22Rv1 (cell line): Measurements from ENCODE around the gene HPSE2.
A peak's percentile ranks its signal among the peaks of the same experiment; 100 is the strongest.

Source experiments
- H3K27ac ChIP-seq: fragments of 450-650 bp; 2 replicates; pipeline ENCODE4 v1.5.1; 2017
- ZFX ChIP-seq: fragments of 450-650 bp; IDR thresholded peaks from 2 replicates; pipeline ENCODE4 v1.6.1; 2017; ENCODE audit warnings: antibody characterized with exemption, borderline replicate concordance
- TF ChIP-seq, protein P1 (sequence below): fragments of 450-650 bp; IDR thresholded peaks from 2 replicates; pipeline ENCODE4 v1.5.1; 2017; ENCODE audit warnings: mild to moderate bottlenecking

HPSE2 gene

DNA sequence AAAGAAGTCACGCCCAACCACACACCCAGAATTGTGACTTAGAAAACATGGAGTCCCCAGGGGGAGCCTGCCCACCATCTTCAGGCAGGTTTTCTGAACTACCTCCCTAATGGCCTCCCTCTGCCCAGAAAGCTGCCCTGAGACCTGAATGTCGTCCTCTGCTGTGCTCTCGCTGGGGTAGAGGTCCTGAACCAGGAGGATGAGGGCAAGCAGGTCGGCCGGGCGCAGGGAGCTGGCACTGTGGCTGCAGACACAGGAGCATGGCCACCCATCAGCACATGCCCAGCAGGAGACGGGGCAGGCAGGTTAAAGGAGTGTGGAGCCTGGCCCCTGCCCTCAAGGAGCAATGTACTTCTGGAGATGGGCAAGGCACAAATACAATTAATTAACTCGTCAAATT is 805.2 kb downstream of the HPSE2 start:
- TF ChIP-seq, protein P1, sequence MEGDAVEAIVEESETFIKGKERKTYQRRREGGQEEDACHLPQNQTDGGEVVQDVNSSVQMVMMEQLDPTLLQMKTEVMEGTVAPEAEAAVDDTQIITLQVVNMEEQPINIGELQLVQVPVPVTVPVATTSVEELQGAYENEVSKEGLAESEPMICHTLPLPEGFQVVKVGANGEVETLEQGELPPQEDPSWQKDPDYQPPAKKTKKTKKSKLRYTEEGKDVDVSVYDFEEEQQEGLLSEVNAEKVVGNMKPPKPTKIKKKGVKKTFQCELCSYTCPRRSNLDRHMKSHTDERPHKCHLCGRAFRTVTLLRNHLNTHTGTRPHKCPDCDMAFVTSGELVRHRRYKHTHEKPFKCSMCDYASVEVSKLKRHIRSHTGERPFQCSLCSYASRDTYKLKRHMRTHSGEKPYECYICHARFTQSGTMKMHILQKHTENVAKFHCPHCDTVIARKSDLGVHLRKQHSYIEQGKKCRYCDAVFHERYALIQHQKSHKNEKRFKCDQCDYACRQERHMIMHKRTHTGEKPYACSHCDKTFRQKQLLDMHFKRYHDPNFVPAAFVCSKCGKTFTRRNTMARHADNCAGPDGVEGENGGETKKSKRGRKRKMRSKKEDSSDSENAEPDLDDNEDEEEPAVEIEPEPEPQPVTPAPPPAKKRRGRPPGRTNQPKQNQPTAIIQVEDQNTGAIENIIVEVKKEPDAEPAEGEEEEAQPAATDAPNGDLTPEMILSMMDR, result no peak
- no peak for TF ChIP-seq ZFX
- no peak overlapping the region for H3K27ac ChIP-seq

DNA sequence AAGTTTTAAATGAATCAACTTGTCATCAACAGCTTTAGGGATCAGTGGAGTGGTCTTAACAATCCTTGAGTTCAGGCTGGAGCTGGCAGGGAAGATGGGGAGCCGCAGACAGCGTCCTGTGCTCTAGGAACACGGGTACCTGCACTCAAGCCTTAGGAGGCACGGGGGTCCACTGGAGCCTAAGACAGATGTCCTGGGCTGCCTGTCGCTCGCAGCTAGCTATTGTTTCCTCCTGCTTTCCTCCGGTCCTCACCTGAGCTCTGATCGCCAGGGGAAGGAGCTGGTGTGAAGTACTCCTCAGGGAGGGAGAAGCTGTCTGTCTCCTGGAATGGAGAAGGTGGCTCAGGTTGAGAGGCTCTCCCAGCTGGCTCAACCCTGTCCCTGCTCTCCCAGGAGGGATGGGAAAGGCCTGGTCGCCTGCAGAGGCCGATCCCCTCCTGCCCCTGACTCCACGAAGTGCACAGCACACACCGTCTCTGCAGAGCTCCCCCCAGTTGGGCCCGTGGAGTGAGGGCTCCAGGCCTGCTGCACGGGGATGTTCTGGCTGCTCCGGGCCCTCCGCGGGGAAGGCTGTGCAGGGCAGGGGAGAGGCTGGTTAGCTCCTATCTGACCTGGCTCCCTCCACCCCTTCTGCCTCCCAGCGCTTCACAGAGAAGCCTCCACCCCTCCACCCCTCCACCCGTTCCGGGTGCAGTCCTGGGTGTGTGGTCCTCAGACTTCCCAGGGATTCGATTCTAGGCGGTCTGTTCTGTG is 806.2 kb downstream of the HPSE2 start:
- TF ChIP-seq, protein P1, result no peak
- no peak for TF ChIP-seq ZFX
- no peak overlapping the region for H3K27ac ChIP-seq

DNA sequence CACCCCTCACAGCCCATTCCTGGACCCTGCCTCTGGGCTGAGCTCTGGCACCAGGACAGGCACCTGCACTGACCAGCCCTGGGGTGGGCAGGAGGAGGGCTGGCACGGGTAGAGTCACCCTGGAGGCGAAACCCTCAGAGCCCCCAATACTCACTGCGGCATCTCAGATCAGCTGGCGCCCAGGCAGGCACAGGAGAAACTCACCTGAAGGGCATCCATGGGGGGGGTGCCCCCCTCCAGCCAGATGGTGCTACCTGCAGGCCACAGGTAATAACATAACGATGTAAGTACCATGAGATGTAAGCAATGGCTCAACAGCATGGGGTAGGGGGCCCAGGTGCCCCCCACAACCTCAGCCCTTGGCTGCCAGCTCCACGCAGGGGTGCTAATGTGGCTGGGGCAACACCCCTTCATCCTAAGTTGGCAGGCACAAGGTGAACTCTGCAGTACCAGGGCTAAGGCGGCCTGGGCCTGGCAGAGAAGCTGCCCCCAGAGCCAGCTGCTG is 808.6 kb downstream of the HPSE2 start:
- TF ChIP-seq ZFX, result no peak
- TF ChIP-seq, protein P1, result no peak
- H3K27ac ChIP-seq, result no peak overlapping the region

DNA sequence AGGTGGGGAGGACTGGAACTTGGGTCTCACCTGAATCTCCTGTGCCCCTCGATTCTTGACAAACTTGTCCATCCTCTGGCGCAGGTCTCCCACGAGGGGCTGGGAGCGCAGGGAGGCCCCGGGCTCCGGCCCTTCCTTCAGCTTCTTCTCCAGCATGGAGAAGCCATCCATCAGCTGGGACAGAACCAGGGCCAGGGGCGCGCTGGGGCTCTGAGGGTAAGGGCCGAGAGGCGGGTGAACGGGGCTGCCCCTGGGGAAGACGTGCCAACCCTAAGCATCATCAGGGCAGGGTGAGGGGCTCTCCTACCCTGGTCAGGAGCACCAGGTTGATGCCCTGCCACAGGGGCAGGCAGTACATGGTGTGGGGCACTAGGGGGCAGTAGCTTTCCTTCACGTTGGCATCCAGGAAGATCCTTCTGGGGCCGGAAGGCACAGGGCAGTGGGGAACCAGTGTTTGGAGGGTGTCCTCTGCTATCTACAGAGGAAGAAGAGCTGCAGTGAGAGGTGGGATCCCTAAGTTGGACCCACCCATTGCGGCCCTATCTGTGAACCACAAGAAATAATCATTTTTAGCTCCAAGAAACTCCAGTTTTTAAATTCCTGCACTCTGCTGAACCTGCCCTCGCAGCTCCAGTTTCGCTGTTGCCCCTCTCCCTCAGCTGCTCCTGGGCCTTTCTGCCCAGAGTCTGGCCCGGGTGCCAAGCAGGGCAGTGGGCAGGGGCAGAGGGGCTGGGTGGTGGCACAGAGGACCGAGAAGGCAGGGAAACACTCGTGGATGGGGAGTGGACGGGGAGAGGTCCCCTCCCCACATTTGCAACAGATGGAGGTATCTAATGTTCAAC is 809.9 kb downstream of the HPSE2 start:
- H3K27ac ChIP-seq, result no peak overlapping the region

DNA sequence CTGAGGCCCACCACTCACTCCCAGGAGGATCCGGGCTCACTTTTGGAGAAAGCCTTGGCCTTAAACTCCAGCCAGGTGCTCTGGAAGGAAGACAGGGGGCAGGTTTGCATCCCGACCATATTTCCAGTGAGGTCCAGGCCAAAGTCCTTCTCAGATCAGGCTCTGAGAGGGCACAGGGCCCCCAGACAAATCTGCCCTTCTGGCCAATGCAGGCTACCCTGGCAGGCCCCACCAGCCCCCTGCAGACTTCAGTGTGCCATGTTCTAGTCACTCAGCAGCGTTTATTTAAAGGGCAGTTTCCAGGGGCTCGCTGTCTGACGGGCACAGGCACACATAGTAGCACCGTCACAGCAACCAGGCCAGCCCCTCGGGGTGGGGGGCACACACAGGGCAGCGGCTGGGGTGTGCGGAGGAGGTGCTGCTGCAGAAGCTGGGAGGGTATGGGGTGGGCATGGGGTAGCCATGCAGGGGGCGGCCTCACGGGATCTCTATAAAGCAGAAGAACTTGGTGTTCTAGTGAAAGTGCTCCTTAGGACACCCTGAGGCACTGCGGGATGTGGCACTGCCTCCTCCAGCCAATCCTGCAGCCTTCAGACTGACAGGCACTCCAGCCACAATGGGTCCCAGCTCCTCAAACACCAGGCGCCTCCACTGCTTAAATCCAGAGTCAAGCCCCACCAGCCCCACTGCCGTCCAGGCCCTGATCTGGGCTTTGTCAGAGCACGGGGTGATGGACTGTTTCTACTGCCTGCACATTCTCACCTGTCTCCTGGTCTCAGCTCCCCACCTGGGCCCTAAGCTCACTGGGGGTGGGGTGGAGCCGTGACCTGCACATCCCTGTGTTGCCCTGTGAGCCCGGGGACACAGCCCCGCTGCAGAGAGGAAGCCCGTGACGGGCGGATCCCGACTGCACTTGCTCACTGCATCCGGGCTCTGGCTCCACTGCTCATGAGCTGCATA is 811.1 kb downstream of the HPSE2 start:
- H3K27ac ChIP-seq, result no peak overlapping the region
- TF ChIP-seq ZFX, result no peak
- TF ChIP-seq, protein P1, result no peak

More for the DNA sequence above, 809.9 kb downstream of the HPSE2 start:
- TF ChIP-seq, protein P1, result peak; percentile 81
- no peak for TF ChIP-seq ZFX

DNA sequence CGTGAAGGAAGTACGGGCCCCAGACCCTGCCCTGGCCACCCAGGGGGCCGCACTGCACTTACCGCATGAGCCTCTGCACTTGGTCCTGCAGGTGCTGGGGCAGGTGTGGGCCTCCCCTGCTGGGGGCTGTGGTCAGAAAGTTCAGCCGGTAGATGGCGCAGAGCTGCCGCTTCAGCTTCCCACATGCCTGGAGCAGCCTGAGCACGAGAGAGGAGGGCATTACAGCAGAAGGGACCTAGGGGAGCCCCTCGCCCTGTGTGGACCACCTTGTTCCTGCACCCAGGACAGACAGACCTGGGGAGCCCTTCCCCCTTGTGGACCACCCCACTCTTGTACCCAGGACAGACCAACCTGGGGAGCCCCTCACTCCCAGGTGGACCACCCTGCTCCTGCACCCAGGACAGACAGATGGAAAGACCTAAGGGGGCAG is 811.9 kb downstream of the HPSE2 start:
- TF ChIP-seq, protein P1, result no peak
- TF ChIP-seq ZFX, result no peak
- H3K27ac ChIP-seq, result no peak overlapping the region
